ENCODE measurements around the gene BLVRB. TPM values are rescaled to one million over a fixed set of nuclear protein-coding genes. Genes with fewer than 3 reads are reported as not detected.
"Not testable (repeated sequence)": the region's sequence is repeated elsewhere in the genome, so short reads cannot be mapped to it uniquely, and the experiment has no call there.

BLVRB gene
- total RNA-seq, 1 experiment from 2014 or later, result 201 TPM

- DNase-seq (ENCODE audit: low spot score), result no peak
Measured at GRCh38 chr19:40450664-40451063, 14.9 kb downstream of the BLVRB start.

GRCh38 chr19:40449506-40449905, 16.0 kb downstream of the BLVRB start:
- DNase-seq (ENCODE audit: low spot score), result no peak

- no peak for DNase-seq (ENCODE audit: low spot score)
Measured at GRCh38 chr19:40446263-40446784, 19.2 kb downstream of the BLVRB start.

GRCh38 chr19:40445780-40446262, 19.7 kb downstream of the BLVRB start:
- DNase-seq (ENCODE audit: low spot score), result peak; percentile 63

GRCh38 chr19:40444825-40445312, 20.7 kb downstream of the BLVRB start:
- DNase-seq (ENCODE audit: low spot score), result no peak

GRCh38 chr19:40444000-40444824, 21.3 kb downstream of the BLVRB start, which contains the start of gene SERTAD3:
Gene SERTAD3 (minus strand): TSS chr19:40444335. CDS start chr19:40442080, 2,255 bp downstream.
- DNase-seq (ENCODE audit: low spot score), result peak; percentile 99

- peak; percentile 100 for DNase-seq (ENCODE audit: low spot score)
Measured at GRCh38 chr19:40443131-40443999, 22.2 kb downstream of the BLVRB start.

- DNase-seq (ENCODE audit: low spot score), result no peak
Measured at GRCh38 chr19:40442328-40443130, 23.0 kb downstream of the BLVRB start.

GRCh38 chr19:40441719-40442253, 23.8 kb downstream of the BLVRB start:
- DNase-seq (ENCODE audit: low spot score), result no peak

- DNase-seq (ENCODE audit: low spot score), result no peak
Measured at GRCh38 chr19:40438284-40438683, 27.3 kb downstream of the BLVRB start.

GRCh38 chr19:40433391-40434216, 31.9 kb downstream of the BLVRB start:
- peak; percentile 97 for DNase-seq (ENCODE audit: low spot score)

- not testable (repeated sequence) for DNase-seq (ENCODE audit: low spot score)
Measured at GRCh38 chr19:40432760-40433159, 32.8 kb downstream of the BLVRB start.

GRCh38 chr19:40431698-40432097, 33.8 kb downstream of the BLVRB start:
- DNase-seq (ENCODE audit: low spot score), result no peak

- not testable (repeated sequence) for DNase-seq (ENCODE audit: low spot score)
Measured at GRCh38 chr19:40430242-40430641, 35.3 kb downstream of the BLVRB start.

- DNase-seq (ENCODE audit: low spot score), result not testable (repeated sequence)
Measured at GRCh38 chr19:40428197-40428596, 37.3 kb downstream of the BLVRB start.

- DNase-seq (ENCODE audit: low spot score), result peak; percentile 100
Measured at GRCh38 chr19:40425450-40426287, 39.9 kb downstream of the BLVRB start, which contains the start of gene SERTAD1. Gene SERTAD1 (minus strand): TSS chr19:40425992. CDS start chr19:40423546, 2,446 bp downstream.

GRCh38 chr19:40424637-40425449, 40.7 kb downstream of the BLVRB start:
- DNase-seq (ENCODE audit: low spot score), result peak; percentile 62

- DNase-seq (ENCODE audit: low spot score), result no peak
Measured at GRCh38 chr19:40423938-40424337, 41.6 kb downstream of the BLVRB start.

All from HT-29 (cell line).